GM23248 (cell line): ENCODE results near the gene ACSS2. TPM values are rescaled to one million over a fixed set of nuclear protein-coding genes. Genes with fewer than 3 reads are reported as not detected.

Experiments used
- DNase-seq: peaks from one replicate; pipeline ENCODE4 v3.0.0-alpha.2; 2015
- H2AFZ ChIP-seq: fragments of 200-600 bp; sonication (generic); 2 replicates; pipeline ENCODE4 v1.6.1; 2016; ENCODE audit warnings: antibody characterized with exemption
- H3F3A ChIP-seq: fragments of 200-600 bp; sonication (generic); 2 replicates; pipeline ENCODE4 v1.6.1; 2016; ENCODE audit warnings: mild to moderate bottlenecking, antibody characterized with exemption, mixed run types; ENCODE audit not compliant: insufficient read depth
- H3K27ac ChIP-seq: fragments of 200-600 bp; sonication (generic); 2 replicates; pipeline ENCODE4 v1.5.1; 2016; ENCODE audit warnings: mild to moderate bottlenecking
- H3K27me3 ChIP-seq: fragments of 200-600 bp; sonication (generic); replicated peaks from 2 replicates; pipeline ENCODE4 v1.6.1; 2016; ENCODE audit warnings: mild to moderate bottlenecking; ENCODE audit not compliant: insufficient read depth
- H3K36me3 ChIP-seq: fragments of 200-600 bp; sonication (generic); 2 replicates; pipeline ENCODE4 v1.6.1; 2016; ENCODE audit warnings: low read depth, mild to moderate bottlenecking
- H3K4me1 ChIP-seq: fragments of 200-600 bp; sonication (generic); 2 replicates; pipeline ENCODE4 v1.6.1; 2016; ENCODE audit warnings: mild to moderate bottlenecking; ENCODE audit not compliant: insufficient read depth
- H3K4me2 ChIP-seq: fragments of 200-600 bp; sonication (generic); one replicate; pipeline ENCODE4 v1.6.1; 2016; ENCODE audit warnings: mild to moderate bottlenecking; ENCODE audit not compliant: unreplicated experiment
- H3K4me3 ChIP-seq: fragments of 200-600 bp; sonication (generic); 2 replicates; pipeline ENCODE4 v1.5.1; 2016; ENCODE audit warnings: mild to moderate bottlenecking
- H3K79me2 ChIP-seq: fragments of 200-600 bp; sonication (generic); 2 replicates; pipeline ENCODE4 v1.6.1; 2016; ENCODE audit warnings: mild to moderate bottlenecking; ENCODE audit not compliant: insufficient read depth
- H3K9ac ChIP-seq: fragments of 200-600 bp; sonication (generic); 2 replicates; pipeline ENCODE4 v1.6.1; 2016; ENCODE audit warnings: mild to moderate bottlenecking
- H3K9me2 ChIP-seq: fragments of 200-600 bp; sonication (generic); 2 replicates; pipeline ENCODE4 v1.6.1; 2016; ENCODE audit warnings: mixed run types, mild to moderate bottlenecking, moderate library complexity; ENCODE audit not compliant: insufficient read depth
- H3K9me3 ChIP-seq: fragments of 200-600 bp; sonication (generic); one replicate; pipeline ENCODE4 v1.6.1; 2017; ENCODE audit warnings: low read depth
- H4K20me1 ChIP-seq: fragments of 200-600 bp; sonication (generic); 2 replicates; pipeline ENCODE4 v1.6.0; 2016; ENCODE audit not compliant: insufficient read depth
- EZH2 ChIP-seq: fragments of 200-600 bp; sonication (generic); IDR thresholded peaks from 2 replicates; pipeline ENCODE4 v1.6.1; 2018; ENCODE audit warnings: antibody characterized with exemption, mild to moderate bottlenecking; ENCODE audit not compliant: insufficient read depth, poor library complexity, severe bottlenecking
- EZH2phosphoT487 ChIP-seq: fragments of 200-600 bp; sonication (generic); IDR thresholded peaks from 2 replicates; pipeline ENCODE4 v1.6.1; 2018; ENCODE audit warnings: antibody characterized with exemption, moderate library complexity, mild to moderate bottlenecking, low read depth; ENCODE audit not compliant: insufficient read depth
- WGBS, 2 experiments: methylation state at CpG; one replicate each; pipeline ENCODE4 v1.1.6; 2015 to 2017; ENCODE audit warnings: low lambda C conversion rate in 2 of 2, low coverage in 1 of 2; ENCODE audit errors: missing lambda C conversion rate in 2 of 2; 5-methylcytosine and 5-hydroxymethylcytosine counted together
- in situ Hi-C: fragments of 300-500 bp; cut with MboI; formaldehyde crosslinking; loops from 2 replicates; pipeline ENCODE4 v1.15.0; 2020
- polyA plus RNA-seq: library from polyadenylated mRNA; unstranded; fragments of >200 nt; fragmentation: Nextera tagmentation; extraction: Ambion mirVana; gene quantifications from 2 replicates; pipeline ENCODE4 v1.2.1, GENCODE V29; 2016
- total RNA-seq: library from RNA; depleted of rRNA; stranded (reverse); fragments of >200 nt; shearing (Covaris generic); gene quantifications from 2 replicates; pipeline ENCODE4 v1.2.3, GENCODE V29; 2014; rRNA removed

The ACSS2 gene
- total and polyA plus RNA-seq, 2 experiments from 2014 or later = 14.3 to 33.3 TPM

DNA sequence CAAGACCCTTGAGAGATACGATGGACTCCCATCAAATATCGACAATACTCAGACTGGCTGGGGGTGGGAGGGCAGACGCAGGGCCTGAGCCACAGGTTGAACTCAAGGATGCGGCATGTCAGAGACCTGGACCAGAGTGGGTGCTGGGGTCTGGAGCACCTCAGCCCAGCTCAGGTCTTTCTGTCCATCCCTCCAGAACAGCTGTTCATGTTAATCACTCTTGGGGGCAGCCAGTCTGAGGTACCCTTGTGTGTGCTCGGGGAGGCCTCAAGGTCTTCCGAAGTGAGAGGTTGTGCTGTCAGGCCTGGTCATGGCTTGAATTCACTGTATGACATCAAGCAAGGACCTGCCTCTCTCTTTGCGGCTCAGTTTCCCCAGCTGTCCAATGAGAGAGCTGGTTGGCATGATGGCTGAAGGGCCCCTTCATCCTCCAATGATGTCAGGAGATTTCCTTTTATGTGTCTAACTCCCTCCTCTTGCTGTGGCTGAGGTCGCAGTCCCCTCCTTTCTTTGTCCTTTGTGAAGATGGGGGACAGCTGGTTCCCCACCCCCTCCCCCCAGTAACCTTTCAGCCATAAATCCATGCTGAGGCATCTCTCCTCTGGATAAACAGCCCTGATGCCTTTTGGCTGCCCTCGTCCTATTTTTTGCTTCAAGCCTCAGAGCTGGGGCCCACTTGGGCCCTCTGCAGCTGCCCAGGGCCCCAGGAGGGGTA lies 94.6 kb downstream of the ACSS2 start:
- no peaks in the 10 kb centered on the region for H3K79me2 ChIP-seq
- H3K27ac ChIP-seq = no peak overlapping the region
- H3K9ac ChIP-seq = no peak overlapping the region
- no peak overlapping the region for H3K4me3 ChIP-seq
- no peaks in the 10 kb centered on the region for H3F3A ChIP-seq
- DNase-seq = no peak
- no peak overlapping the region for H2AFZ ChIP-seq
- TF ChIP-seq EZH2phosphoT487 = no peak
- no peak for TF ChIP-seq EZH2
- no peaks in the 10 kb centered on the region for H4K20me1 ChIP-seq
- H3K9me3 ChIP-seq = no peaks in the 10 kb centered on the region
- in situ Hi-C loops = no loop called here
- no peak overlapping the region for H3K4me2 ChIP-seq
- H3K4me1 ChIP-seq = no peaks in the 10 kb centered on the region
- no peaks in the 10 kb centered on the region for H3K9me2 ChIP-seq
- no peaks in the 10 kb centered on the region for H3K36me3 ChIP-seq
- H3K27me3 ChIP-seq = no peaks in the 10 kb centered on the region
- 79 to 87% methylated on average over 8 to 9 of the region's 9 CpGs for WGBS, 2 experiments

DNA sequence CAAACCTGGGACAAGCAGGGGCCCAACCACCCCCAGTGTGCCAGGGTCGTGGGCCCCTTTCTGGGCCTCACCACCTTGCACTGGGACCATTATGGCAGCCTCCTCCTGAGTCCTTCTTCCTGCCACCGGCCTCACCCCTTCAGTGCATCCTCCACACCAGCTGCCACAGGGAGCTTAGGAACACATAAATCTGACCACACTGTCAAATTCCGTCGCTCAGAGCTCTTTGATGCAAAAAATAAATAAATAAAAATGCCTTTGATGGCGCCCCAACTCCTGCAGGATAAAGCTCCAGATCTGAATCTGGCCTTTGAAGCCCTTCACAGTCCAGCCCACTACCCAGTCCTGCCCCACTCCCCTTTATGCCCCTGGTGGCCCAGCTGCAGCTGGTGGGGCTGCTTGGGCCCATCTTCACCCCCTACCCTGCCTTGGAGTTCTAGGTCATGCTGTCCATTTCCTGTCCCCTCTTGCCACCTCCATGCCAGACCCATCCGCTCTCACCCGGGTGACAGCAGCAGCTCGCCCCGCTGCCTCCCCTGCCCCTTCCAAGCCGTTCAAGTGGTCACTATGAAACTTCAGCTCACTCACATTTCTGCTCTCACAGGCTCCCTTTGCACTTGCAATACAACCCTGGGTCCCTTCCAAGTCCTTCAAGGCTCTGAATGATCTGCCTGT lies 95.3 kb downstream of the ACSS2 start:
- Histone ChIP-seq H3K4me2 (no peak overlapping the region), H3K4me3 (no peak overlapping the region), H3F3A (no peaks in the 10 kb centered on the region), H2AFZ (no peak overlapping the region), H3K27me3 (no peaks in the 10 kb centered on the region), H3K9me3 (no peaks in the 10 kb centered on the region), H3K36me3 (no peaks in the 10 kb centered on the region), H3K9ac (no peak overlapping the region), H3K79me2 (no peaks in the 10 kb centered on the region), H3K4me1 (no peaks in the 10 kb centered on the region), H4K20me1 (no peaks in the 10 kb centered on the region), H3K9me2 (no peaks in the 10 kb centered on the region), H3K27ac (no peak overlapping the region)
- no peak for DNase-seq
- in situ Hi-C loops = no loop called here
- WGBS, 2 experiments = 68 to 72% methylated on average over 10 of the region's 10 CpGs
- TF ChIP-seq EZH2phosphoT487 (no peak), EZH2 (no peak)

DNA sequence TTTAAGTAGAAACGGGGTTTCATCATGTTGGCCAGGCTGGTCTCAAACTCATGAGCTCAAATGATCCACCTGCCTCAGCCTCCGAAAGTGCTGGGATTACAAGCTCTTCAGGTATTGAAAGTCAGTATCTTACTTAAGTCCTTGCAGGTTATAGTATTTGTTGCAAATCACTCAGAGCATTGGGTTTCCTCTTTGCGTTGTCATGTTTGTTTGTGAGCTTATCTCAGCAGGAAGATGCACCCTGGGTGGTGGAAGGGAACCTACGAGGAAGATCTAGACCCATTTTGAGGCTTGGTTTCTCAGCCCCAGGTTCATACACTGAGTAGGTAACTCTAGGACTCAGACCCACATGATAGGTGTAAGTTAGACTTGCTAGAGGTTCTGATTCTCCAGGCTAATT lies 97.8 kb downstream of the ACSS2 start:
- in situ Hi-C loops = no loop called here

DNA sequence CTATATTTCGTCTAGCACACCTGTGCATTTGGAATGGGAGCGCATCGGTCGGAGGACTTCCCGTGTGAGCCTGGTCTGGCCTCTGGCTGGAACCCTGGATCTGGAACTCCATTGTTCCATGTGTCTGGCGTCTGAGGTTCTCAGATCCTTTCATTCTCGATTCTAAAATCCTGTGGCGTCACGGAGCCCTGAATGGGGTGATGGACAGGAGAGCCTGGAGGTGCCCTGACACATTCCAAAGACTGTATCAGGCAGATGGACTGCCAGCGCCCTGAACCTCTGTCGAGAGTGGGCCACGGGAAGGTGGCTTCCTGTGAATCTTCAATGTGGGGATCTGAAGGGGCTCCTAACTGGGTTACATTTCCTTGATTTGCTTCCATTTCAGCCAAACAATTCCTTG lies 99.9 kb downstream of the ACSS2 start:
- no peak for TF ChIP-seq EZH2
- TF ChIP-seq EZH2phosphoT487 = no peak
- DNase-seq = no peak
- Histone ChIP-seq H3K4me2 (no peak overlapping the region), H3K4me1 (no peaks in the 10 kb centered on the region), H3F3A (no peaks in the 10 kb centered on the region), H3K27ac (no peak overlapping the region), H3K27me3 (no peaks in the 10 kb centered on the region), H3K9ac (no peak overlapping the region), H3K9me2 (no peaks in the 10 kb centered on the region), H3K79me2 (no peaks in the 10 kb centered on the region), H3K36me3 (no peaks in the 10 kb centered on the region), H4K20me1 (no peaks in the 10 kb centered on the region), H3K4me3 (no peak overlapping the region), H3K9me3 (no peaks in the 10 kb centered on the region), H2AFZ (no peak overlapping the region)
- 78 to 80% methylated on average over 12 of the region's 12 CpGs for WGBS, 2 experiments
- in situ Hi-C loops = no loop called here

More for the DNA sequence above, 97.8 kb downstream of the ACSS2 start:
- 43 to 53% methylated on average over 4 of the region's 4 CpGs for WGBS, 2 experiments
- Histone ChIP-seq H3K9me2 (no peaks in the 10 kb centered on the region), H3K9ac (no peak overlapping the region), H3K27ac (no peak overlapping the region), H3K79me2 (no peaks in the 10 kb centered on the region), H3K4me2 (no peak overlapping the region), H3K27me3 (no peaks in the 10 kb centered on the region), H3K9me3 (no peaks in the 10 kb centered on the region), H3K4me3 (no peak overlapping the region), H3F3A (no peaks in the 10 kb centered on the region), H3K4me1 (no peaks in the 10 kb centered on the region), H3K36me3 (no peaks in the 10 kb centered on the region), H2AFZ (no peak overlapping the region), H4K20me1 (no peaks in the 10 kb centered on the region)
- DNase-seq = no peak
- TF ChIP-seq EZH2 (no peak), EZH2phosphoT487 (no peak)

Other genes starting within 250 kb of the ACSS2 start
- 12.5 and 21.6 TPM in 2 replicates for gene PIGU, start 199.5 kb upstream of the ACSS2 start, total RNA-seq
- gene PIGU, start 199.5 kb upstream of the ACSS2 start, polyA plus RNA-seq = 19.7 and 21.2 TPM in 2 replicates
- 2.4 and 3.9 TPM in 2 replicates for gene TP53INP2, start 172.3 kb upstream of the ACSS2 start, total RNA-seq
- 4.4 and 4.9 TPM in 2 replicates for gene TP53INP2, start 172.3 kb upstream of the ACSS2 start, polyA plus RNA-seq
- 6.3 and 6.6 TPM in 2 replicates for gene NCOA6, start 51.0 kb upstream of the ACSS2 start, total RNA-seq
- 10.6 and 12.6 TPM in 2 replicates for gene NCOA6, start 51.0 kb upstream of the ACSS2 start, polyA plus RNA-seq
- gene GGT7, start 3.8 kb upstream of the ACSS2 start, total RNA-seq = 9.2 and 10.2 TPM in 2 replicates
- gene GGT7, start 3.8 kb upstream of the ACSS2 start, polyA plus RNA-seq = 17.6 and 20.4 TPM in 2 replicates
- gene GSS, start 79.2 kb downstream of the ACSS2 start, total RNA-seq = 80.7 and 85.9 TPM in 2 replicates
- gene GSS, start 79.2 kb downstream of the ACSS2 start, polyA plus RNA-seq = 68.3 and 75.0 TPM in 2 replicates
- under 0.01 and 0.11 TPM in 2 replicates for gene MYH7B, start 79.3 kb downstream of the ACSS2 start, total RNA-seq
- 0.13 and 0.49 TPM in 2 replicates for gene MYH7B, start 79.3 kb downstream of the ACSS2 start, polyA plus RNA-seq
- 57.0 and 63.4 TPM in 2 replicates for gene TRPC4AP, start 216.2 kb downstream of the ACSS2 start, total RNA-seq
- 92.7 and 93.4 TPM in 2 replicates for gene TRPC4AP, start 216.2 kb downstream of the ACSS2 start, polyA plus RNA-seq